Measurements from ENCODE around the gene NFKBIL1.
"Not testable (repeated sequence)": the region's sequence is repeated elsewhere in the genome, so short reads cannot be mapped to it uniquely, and the experiment has no call there.

Gene NFKBIL1

DNA sequence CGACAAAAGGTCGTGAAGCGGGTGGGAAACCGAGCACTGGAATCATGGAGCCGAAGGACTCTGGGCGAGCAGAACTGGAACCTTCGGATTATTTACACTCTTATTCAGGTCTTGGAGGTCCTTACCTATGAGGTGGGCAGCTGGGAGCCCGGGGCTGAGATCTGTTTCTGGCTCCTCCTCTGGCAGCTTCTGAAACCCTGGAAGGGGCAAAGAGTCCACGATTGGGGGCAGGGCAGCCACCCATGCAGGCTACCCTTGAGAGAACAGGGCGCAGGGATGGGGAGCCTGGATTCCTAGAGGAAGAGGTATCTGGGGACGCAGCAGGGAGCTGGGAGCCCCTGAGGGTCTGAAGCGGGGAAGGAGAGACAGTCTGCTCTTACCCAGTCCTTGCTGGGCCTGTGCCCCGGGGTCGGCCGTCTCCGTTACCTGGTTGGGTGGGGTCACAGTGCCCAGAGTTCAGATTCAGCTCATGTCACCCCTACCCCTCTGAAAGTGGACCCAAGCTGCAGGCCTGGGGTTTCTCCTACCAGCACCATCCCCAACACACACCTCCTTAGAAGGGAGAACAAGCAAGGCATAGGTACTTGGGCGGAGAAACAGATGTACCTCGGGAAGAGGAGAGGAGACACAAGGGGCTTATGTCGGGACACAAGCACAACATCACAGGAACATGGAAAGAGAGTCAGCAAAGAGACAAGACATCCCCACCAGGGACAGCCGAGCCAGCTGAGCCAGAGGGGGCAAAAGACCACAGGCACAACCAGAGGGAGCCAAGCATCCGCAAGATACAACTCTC lies 34.2 kb downstream of the NFKBIL1 start:
- peak in 1 of 5 experiments; percentile 30 for DNase-seq

DNA sequence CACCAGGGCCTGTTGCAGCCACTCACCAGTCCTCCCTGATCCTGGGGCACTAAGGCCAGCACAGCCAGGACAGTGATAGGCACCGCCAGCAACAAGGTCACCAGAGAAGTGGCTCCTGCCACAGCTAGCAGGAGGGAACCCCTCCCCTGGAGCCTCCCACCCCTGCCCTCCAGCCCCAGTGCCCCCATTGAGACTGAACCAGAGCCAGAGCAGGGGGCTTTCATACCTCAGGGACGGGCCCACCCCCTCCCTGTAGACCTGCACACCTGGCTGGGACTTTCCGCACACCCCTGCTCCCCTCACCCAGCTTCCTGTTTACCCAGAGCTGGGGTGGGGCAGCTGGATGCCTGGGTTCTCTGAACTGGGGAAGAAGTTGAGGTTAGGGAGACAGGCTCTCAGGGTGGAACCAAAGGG lies 34.8 kb downstream of the NFKBIL1 start, which contains the start of gene LTB:
Gene LTB (minus strand): TSS at position 195 of the 414 bp plus-strand sequence. CDS start 7 bp downstream, at position 188.
- DNase-seq: peak in 4 of 5 experiments; percentile 53 to 72 (median 64)

DNA sequence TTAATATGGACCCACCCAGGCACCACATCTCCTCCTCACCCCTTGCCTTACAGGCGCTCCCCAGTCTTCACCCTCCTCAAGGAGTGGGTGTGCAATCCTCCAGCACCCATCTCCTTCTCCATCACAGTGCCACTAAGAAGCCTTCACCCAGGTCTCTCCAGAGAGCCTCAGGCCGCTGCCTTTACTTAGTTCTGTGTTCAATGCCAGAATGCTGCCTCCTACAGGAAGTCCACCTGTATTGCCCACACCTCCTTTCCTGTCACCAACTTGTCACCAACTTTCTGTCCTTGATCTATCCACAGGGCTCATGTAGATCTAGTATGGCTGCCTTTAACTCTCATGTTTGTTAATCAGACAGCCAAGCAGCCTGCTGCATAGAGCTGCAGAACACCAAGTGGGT lies 38.1 kb downstream of the NFKBIL1 start:
- DNase-seq: peak in 2 of 5 experiments; percentile 35 to 84

DNA sequence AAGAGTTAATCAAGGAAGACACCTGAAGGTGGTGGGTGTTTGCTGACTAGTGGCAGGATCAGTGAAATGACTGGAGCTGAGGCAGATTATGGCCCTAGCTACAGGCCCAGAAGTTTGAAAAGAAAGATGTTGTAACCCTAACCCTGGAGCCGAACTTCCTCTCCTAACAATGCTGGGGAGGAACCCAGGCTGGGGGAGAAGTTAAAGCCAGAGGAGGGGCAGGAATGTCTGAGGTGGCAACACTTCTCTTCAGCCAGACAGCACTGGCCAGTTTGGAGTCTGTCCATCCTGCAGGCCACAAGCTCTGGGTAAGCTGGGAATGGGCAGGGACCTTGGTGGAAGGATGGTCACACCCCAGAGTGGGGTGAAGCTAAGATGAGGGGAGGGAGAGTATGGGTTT lies 38.6 kb downstream of the NFKBIL1 start, which contains the start of gene LST1:
Gene LST1 (plus strand): TSS at position 270 of the 400 bp plus-strand sequence. CDS start 1,023 bp downstream, outside the sequence.
- DNase-seq: peak in 1 of 5 experiments; percentile 26

DNA sequence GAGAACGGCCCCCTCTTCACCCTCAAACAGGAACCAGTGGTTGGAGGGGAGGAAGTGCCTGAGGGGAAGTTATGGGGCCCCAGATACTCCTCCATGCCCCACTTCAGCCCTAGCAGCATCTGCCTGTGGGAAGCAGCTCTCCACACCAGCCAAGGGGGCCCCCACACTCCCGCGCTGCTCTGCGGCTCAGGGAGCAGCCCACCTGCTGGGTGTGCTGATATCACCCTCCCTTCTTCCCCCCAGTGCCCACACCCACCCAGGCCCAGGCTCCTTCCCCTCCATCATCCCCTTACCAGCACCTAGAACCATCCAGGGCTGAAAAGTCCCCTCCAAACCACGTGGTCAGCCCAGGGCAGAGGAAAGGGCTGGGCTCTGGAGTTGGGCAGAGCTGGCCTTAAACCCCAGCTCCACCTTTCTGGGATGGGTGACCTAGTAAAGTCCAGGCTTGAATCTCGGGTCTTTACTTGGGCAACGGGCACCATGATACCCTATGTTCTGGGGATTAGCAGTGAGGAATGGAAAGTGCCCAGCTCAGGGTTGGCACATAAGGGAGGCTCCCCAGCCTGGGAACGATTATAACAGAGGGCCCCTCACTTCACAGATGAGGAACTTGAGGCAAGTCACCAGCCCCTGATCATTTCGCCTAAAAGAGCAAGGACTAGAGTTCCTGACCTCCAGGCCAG lies 39.3 kb downstream of the NFKBIL1 start:
- DNase-seq: peak in 3 of 5 experiments; percentile 28 to 68 (median 58)

DNA sequence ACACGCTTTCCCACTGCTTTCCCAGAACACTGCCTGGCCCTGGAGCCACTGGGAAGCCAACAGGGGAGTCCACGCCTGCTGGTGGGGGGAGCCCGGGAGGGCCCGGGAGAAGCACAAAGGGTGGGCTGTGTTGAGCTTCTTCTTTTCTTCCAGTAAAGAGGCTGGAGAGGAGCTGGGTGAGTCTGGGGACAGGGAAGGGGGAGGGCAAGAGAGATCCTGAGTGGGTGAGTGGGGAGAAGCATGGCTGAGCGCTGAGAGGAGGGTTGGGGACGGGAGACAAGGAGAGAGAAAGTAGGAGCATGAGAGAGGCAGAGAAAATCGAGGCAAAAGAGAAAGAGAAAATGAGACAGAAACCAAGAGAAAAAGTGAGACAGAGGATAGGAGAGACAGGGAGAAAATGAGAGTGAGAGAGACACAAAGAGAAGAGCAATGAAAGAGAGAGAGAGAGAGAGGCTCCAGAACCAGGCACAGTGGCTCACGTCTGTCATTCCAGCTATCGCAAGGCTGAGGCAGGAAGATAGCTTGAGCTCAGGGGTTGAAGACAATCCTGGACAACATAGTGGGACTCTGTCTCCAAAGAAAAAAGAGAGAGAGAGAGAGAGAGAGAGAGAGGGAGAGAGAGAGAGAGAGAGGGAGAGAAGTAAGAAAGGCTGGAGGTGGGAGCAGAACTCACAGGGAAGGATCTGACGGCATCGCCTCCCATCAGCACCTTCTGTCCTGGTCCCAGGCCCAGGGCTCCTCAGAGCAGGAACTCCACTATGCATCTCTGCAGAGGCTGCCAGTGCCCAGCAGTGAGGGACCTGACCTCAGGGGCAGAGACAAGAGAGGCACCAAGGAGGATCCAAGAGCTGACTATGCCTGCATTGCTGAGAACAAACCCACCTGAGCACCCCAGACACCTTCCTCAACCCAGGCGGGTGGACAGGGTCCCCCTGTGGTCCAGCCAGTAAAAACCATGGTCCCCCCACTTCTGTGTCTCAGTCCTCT lies 40.7 kb downstream of the NFKBIL1 start:
- DNase-seq: peak in 1 of 5 experiments; percentile 33

DNA sequence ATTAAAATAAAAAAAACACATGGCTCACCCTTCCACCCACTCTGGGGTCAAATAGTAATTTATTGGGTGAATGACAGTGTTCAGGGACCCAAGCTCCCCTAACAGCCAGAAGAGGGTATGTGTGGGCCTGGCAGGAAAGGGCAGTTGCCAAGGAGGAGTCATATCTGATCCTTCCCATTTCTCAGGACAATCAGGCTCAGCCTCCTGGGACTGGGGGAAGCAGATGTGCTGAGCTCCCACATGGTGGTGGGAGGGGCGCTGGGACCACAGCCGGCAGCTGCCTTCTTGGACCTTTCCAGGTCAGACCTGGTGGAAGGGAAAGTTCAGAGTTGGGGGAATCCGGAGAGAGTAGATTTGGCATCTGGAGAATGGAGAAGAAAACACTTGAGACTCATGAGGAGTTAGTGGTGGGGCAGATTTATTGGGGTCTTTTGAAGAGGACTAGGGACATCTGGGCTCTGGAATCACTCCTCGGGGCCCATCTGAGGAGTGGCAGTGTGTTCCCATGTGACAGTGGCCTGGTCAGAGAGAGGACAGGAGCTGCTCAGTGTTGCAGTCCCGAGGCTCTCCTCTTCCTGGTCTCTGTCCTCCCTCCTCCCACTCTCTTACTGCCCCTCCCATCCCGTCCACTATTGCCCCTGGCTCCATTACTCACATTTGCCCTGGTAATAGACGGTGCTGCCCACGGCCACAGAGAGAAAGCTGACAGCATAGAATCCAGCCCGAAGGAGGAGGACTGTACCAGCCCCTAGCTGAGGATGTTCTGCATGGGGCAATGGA lies 41.7 kb downstream of the NFKBIL1 start:
- no peak for DNase-seq

DNA sequence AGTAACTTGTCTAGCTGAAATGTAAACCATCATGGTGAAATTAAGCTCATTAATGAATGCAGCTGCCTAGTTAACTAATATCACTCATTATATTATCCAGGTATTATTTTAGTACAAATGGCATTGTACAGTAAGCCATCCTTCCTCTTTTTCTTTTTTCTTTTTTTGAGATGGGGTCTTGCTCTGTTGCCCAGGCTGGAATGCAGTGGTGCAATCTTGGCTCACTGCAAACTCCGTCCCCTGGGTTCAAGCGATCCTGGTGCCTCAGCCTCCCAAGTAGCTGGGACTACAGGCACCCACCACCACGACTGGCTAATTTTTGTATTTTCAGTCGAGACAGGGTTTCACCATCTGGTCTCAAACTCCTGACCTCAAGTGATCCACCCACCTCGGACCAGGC lies 43.3 kb downstream of the NFKBIL1 start:
- DNase-seq: not testable (repeated sequence)

DNA sequence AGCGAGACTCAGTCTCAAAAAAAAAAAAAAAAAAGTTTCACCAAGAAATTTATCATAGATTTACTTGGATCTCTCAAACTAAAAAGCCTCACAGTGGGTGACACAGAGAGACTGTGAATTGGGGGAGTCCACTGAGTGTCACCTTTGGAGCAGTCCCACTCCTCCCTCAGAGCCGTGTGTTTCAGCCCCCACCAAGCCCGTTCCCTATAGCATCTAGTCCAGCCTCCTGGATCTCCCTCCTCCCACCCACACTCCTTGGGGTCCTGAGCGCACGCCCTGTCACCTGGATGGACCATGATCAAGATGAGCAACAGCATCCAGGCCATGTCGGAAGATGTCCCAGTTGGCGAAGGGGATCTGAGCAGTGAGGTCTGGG lies 45.0 kb downstream of the NFKBIL1 start:
- no peak for DNase-seq

DNA sequence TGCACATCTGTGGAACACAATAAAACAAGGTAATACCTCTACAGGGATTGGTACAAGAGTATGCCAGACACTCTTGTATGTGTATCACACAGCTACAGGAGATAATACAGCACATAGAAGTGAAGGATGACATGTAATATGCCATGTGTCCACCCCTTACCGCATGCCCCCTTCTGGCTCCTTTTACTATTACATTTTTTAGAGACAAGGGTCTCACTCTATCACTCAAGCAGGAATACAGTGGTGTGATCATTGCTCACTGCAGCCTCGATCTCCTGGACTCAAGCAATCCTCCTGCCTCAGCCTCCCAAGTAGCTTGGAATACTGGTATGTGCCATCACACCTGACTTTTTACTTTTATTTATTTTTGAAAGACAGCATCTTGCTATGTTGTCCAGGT lies 49.6 kb downstream of the NFKBIL1 start:
- peak in 3 of 5 experiments; percentile 29 to 78 (median 64) for DNase-seq

DNA sequence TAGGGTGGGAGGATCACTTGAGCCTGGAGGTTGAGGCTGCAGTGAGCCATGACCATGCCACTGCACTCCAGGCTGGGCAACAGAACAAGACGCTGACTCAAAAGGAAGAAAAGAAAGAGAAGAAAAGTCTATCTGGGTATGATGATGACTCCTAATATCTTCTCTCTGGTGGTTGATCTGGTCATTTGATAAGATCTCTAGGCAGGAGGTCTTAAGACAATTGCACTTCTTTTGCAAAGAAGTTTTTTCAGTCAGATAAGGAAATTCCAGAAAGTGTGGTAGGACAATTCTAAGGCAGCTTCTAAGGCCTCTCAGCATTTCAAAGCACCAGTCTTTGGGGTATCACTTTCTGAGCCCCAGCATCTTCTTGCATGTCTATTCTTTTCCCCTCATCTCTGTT lies 59.9 kb downstream of the NFKBIL1 start:
- DNase-seq: peak in 1 of 5 experiments; percentile 49

Data from T-helper 2 cell (primary cell).